Spinal cord (tissue), 10 donors: ENCODE data around the gene FOXN3. TPM values are rescaled to one million over a fixed set of nuclear protein-coding genes. Genes with fewer than 3 reads are reported as not detected.
A peak's percentile ranks its signal among the peaks of the same experiment; 100 is the strongest.

Experiments used
- DNase-seq, 6 donors: peaks; one replicate each; pipeline versions ENCODE4 v3.0.0 to v3.0.0-alpha.2; 2013 to 2015; ENCODE audit warnings: low spot score in 6 of 6, low read depth in 4 of 6
- H3K27ac ChIP-seq: one replicate; pipeline ENCODE4 v1.5.1; 2013; ENCODE audit warnings: low read depth, low read length, control low read depth
- H3K27me3 ChIP-seq: one replicate; pipeline ENCODE4 v1.6.1; 2013; ENCODE audit warnings: low read length; ENCODE audit not compliant: control insufficient read depth, insufficient read depth
- H3K36me3 ChIP-seq: one replicate; pipeline ENCODE4 v1.6.1; 2013; ENCODE audit warnings: low read length; ENCODE audit not compliant: control insufficient read depth, insufficient read depth
- H3K4me1 ChIP-seq: one replicate; pipeline ENCODE4 v1.6.1; 2013; ENCODE audit warnings: low read length; ENCODE audit not compliant: control insufficient read depth, insufficient read depth
- H3K4me3 ChIP-seq: one replicate; pipeline ENCODE4 v1.5.1; 2013; ENCODE audit warnings: low read depth, low read length, control low read depth
- H3K9me3 ChIP-seq: one replicate; pipeline ENCODE4 v1.6.1; 2013; ENCODE audit warnings: low read length; ENCODE audit not compliant: control insufficient read depth, insufficient read depth
- WGBS: methylation state at CpG from one replicate; pipeline ENCODE4 v1.1.5; 2013; ENCODE audit warnings: missing lambda C conversion rate; ENCODE audit not compliant: insufficient coverage; 5-methylcytosine and 5-hydroxymethylcytosine counted together
- polyA plus RNA-seq, 2 donors: library from polyadenylated mRNA; unstranded; fragments of 120-200 nt; gene quantifications; one replicate each; pipeline ENCODE4 v1.2.1, GENCODE V29; 2013; ENCODE audit not compliant: insufficient read length in 2 of 2
- total RNA-seq, 2 donors: library from RNA; depleted of rRNA in 1 of 2; stranded (reverse); fragments of 120-200 nt in 1 of 2; fragments of >200 nt in 1 of 2; gene quantifications; one replicate each; pipeline versions ENCODE4 v1.2.3 to v1.2.4, GENCODE V29; 2013 to 2014
- donor health status: healthy.

FOXN3 gene
- total and polyA plus RNA-seq, 4 donors = 37.8 to 56.8 (median 46.8) TPM

DNA sequence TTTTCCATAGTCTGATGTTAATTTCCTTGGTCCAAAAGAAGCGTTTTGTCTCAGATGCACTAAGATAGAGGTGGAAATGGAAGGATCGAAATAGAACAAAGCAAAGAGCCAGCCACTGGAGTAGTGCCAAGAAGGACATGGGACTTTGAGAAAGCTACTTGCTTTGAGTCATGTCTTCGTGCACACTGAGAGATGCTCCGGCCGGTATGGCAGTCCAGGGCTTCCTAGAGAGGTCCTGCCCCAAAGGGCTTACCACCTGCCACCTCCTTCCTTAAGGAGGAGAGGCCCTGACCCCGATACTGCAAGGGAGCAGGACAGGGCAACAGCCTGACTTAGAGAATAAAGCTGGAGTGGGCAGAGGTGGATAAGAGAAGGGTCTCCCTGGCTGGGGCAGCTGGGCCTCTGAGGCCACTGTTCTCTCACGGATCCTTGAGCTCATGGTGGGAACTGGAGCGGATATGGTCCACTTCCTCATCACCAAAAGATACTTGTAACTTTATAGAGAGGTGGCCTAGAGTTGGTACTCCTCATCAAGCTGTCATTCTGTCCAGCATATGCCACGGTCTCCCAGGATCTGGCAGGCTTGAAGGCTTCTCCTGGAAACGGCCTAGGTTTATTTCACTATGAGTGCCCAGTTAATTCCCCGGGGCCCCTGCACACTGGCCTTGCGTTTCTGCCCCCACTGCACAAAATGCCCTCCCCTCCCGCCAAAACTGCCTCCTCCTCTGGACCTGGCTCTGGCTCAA is 57.4 kb downstream of the FOXN3 start:
- Histone ChIP-seq H3K27ac (no peak overlapping the region), H3K4me1 (peaks cover 16% of the 10 kb centered on the region), H3K4me3 (no peak overlapping the region), H3K27me3 (no peaks in the 10 kb centered on the region), H3K9me3 (no peaks in the 10 kb centered on the region), H3K36me3 (no peaks in the 10 kb centered on the region)
- 62% methylated on average over 8 of the region's 13 CpGs for WGBS
- peak in 1 of 6 donors; percentile 38 for DNase-seq

DNA sequence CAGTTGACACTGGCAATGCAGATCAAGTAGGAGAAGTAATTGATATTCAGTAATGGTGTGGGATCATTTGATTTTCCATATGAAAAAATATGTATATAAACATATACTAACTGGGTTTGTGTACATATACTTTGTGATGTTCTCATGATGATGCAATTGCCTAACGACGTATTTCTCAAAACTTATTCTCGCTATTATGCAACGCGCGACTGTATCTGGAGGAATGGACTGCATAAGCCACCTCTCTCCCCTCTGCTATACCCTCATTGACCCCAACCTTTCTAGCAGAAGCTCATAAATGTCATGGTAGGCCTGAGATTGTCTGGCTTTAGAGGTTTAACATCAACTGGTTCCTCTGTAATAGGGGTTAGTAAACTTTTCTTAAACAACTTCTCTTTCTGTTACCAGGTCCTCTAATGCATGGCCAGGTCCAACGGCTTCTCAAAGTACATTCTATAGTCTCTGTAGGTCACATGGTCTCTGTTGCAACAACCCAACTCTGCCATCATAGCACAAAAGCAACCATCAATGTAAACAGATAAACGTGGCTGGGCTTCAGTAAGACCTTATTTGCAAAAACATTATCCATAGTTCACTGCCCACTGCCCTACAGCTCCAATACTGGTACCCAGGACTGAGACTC is 59.3 kb downstream of the FOXN3 start:
- Histone ChIP-seq H3K27ac (no peak overlapping the region), H3K36me3 (no peaks in the 10 kb centered on the region), H3K4me3 (no peak overlapping the region), H3K27me3 (no peaks in the 10 kb centered on the region), H3K4me1 (peaks cover 14% of the 10 kb centered on the region), H3K9me3 (no peaks in the 10 kb centered on the region)
- 53% methylated on average over 2 of the region's 8 CpGs for WGBS
- DNase-seq = no peak

DNA sequence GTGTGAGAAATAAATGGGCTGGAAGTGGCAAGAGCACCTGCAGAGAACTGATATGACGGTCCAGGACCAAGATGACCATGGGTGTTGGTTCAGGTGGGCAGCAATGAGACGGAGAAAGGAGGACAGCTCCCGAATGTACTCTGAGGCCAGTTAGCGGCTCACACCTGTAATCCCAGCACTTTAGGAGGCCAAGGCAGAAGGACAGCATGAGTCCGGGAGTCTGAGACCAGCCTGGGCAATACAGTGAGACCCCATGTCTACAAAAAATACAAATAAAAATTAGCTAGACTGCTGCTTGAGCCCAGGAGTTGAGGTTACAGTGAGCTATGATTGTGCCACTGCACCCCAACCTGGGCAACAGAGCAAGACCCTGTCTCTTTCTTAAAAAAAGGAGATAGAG is 60.1 kb downstream of the FOXN3 start:
- DNase-seq = no peak
- Histone ChIP-seq H3K4me1 (peaks cover 22% of the 10 kb centered on the region), H3K9me3 (no peaks in the 10 kb centered on the region), H3K36me3 (no peaks in the 10 kb centered on the region), H3K27ac (no peak overlapping the region), H3K27me3 (no peaks in the 10 kb centered on the region), H3K4me3 (no peak overlapping the region)
- WGBS = 87% methylated on average over 4 of the region's 5 CpGs

DNA sequence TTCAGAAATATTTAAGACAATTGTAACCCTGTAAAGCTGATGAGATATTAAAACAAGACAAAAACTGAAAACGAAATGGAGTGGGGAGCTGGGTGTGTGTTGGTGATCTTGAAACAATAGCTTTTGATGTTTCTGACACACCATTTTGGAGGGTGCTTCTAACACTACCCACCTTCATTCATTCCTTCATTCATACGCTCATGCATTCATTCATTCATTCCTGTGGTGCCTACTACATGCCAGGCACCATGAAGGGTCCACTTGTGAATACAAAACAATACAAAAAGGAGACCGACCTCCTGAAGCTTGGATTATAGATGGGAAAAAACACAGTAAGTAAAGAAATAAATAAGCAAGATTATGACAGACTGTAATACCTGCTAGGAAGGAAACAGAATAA is 60.5 kb downstream of the FOXN3 start:
- no peaks in the 10 kb centered on the region for H3K36me3 ChIP-seq
- H3K27ac ChIP-seq = no peak overlapping the region
- H3K9me3 ChIP-seq = no peaks in the 10 kb centered on the region
- H3K4me1 ChIP-seq = peaks cover 26% of the 10 kb centered on the region
- DNase-seq = no peak
- no peaks in the 10 kb centered on the region for H3K27me3 ChIP-seq
- no CpG with 5 or more reads among the region's 3 CpGs for WGBS
- H3K4me3 ChIP-seq = no peak overlapping the region

DNA sequence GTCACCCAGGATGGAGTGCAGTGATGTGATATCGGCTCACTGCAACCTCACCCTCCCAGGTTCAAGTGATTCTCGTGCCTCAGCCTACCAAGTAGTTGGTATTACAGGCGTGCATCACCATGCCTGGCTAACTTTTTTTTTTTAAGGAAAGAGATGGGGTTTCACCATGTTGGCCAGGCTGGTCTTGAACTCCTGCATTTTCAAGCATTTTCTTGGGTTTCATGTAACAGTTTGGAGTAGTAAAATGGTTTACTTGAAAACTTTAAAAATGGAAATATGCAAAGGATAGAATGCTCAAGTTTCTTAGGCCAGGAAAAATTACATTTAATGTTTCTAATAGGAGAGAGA is 63.3 kb downstream of the FOXN3 start:
- Histone ChIP-seq H3K36me3 (no peaks in the 10 kb centered on the region), H3K4me1 (peaks cover 25% of the 10 kb centered on the region), H3K9me3 (no peaks in the 10 kb centered on the region), H3K27ac (no peak overlapping the region), H3K4me3 (no peak overlapping the region), H3K27me3 (no peaks in the 10 kb centered on the region)
- WGBS = 100% methylated on average over 2 of the region's 3 CpGs
- DNase-seq = no peak

DNA sequence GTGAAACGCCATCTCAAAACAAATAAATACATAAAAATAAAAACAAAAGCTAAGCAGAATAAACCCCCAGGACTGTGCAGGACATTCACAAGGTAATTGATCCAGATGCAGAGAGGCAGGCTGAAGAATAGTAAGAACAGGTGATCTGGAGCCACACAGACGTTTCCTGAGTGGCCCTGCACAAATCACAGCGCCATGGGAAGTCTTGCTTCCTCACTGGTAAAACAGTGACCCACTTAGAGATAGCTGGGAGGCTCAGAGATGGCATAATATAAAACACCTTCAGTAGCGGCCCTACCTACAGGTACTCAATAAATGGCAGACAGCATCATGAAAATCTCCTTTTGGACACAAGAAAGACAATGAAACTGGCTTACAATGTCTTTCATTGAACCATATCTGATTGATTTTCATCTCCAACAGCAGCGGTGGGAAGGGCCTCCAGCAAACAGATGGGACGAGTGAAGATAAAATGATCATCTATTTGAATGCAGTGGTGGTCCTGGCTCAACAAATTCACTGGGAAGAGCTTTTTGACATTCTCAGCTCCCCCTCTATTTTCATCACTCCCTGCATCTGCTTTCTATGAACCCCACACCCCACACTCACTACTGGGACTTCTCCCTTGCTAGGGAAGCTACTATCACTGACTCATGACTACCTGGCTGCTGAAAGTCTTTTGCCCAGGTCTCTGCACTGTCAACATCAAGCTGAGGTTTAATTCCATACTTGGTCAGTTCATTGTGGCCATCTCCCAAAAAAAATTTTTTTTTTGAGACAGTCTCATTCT is 63.9 kb downstream of the FOXN3 start:
- no peaks in the 10 kb centered on the region for H3K9me3 ChIP-seq
- H3K36me3 ChIP-seq = no peaks in the 10 kb centered on the region
- peak in 1 of 6 donors; percentile 39 for DNase-seq
- no peak overlapping the region for H3K4me3 ChIP-seq
- 39% methylated on average over 2 of the region's 6 CpGs for WGBS
- H3K4me1 ChIP-seq = peaks cover 29% of the 10 kb centered on the region
- no peaks in the 10 kb centered on the region for H3K27me3 ChIP-seq
- no peak overlapping the region for H3K27ac ChIP-seq

DNA sequence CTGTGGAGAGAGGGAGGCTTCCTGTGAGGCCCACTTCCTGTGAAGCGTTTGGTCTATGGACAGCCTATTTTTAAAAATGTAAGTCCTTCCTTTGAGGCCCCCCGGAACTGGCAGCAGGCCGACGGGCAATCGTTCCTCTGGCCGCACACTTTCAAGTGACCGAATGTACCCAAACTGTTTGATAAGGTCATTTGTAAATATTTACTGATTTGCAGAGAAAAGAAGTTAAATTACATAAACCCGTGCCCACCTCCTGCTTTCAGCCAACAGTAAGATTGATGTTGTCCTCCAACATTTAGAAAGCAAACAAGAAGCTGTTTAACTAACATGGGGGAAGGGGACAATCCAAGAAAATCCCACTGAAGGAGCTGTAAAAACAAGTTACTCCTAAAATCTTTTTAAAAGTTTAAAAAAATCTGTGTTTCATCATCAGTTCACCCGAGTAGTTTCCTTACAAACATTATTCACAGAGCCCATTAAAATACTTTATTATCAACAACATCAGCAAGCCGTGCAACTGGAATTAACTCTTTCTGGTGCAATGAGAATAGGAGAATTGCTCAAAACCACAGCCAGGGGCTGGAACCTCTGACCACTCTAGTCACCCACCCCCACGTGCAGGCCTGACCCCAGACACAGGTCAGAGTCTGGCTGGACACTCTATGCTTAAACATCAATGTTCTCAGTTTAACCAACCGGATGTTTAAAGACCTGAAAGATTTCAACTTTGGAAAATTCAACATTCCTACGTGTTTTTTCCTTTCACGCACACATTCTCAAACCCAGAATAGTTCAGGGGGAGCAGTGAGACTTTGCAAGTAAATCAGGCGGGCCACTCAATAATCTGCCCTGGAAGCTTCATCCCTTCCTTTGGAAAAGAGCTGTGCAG is 65.3 kb downstream of the FOXN3 start:
- H3K27ac ChIP-seq = peak overlapping the region; percentile 86
- DNase-seq = peak in 2 of 6 donors; percentile 70 to 80
- WGBS = 0% methylated on average over 6 of the region's 15 CpGs
- H3K36me3 ChIP-seq = peaks cover 4% of the 10 kb centered on the region
- no peaks in the 10 kb centered on the region for H3K27me3 ChIP-seq
- H3K4me3 ChIP-seq = no peak overlapping the region
- H3K9me3 ChIP-seq = no peaks in the 10 kb centered on the region
- peaks cover 35% of the 10 kb centered on the region for H3K4me1 ChIP-seq

DNA sequence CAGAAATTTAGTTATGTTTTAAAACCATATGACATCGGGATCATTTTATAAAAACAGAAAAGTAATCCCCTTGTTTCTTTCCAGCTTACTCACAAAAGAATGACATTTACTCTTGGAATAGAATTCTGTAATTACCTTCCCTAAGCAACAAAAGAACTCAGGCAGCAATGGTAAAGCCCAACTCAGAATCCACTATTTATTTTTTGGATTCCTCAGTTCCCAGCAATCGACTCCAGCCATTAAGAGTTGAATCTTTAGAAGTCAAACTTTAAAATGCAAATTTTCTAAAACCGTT is 65.9 kb downstream of the FOXN3 start:
- Histone ChIP-seq H3K36me3 (peaks cover 4% of the 10 kb centered on the region), H3K4me1 (peaks cover 35% of the 10 kb centered on the region), H3K27ac (peak overlapping the region; percentile 86), H3K27me3 (no peaks in the 10 kb centered on the region), H3K4me3 (no peak overlapping the region), H3K9me3 (no peaks in the 10 kb centered on the region)
- DNase-seq = no peak
- 0% methylated on average over 2 of the region's 3 CpGs for WGBS

DNA sequence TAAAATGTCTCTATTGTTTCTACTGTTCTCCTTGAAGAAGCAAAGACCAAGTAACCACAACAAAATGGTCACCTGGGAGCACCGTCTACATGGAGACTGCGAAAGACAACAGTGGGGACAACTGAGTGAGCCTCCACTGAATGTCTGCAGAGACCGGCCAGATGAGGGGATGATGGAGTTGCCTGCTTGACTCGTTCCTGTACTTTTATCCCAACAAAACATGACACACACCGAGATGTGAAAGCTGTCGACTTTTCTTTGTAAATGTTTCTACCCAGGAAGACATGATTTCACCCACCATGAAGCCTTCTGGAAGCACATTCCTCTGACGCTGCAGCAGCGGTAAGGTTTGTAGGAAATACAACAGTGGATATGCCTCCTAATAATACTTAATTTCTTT is 66.9 kb downstream of the FOXN3 start:
- DNase-seq = peak in 1 of 6 donors; percentile 72
- WGBS = no CpG with 5 or more reads among the region's 8 CpGs
- Histone ChIP-seq H3K27ac (peak overlapping the region; percentile 86), H3K4me3 (peak overlapping the region; percentile 16), H3K4me1 (peaks cover 34% of the 10 kb centered on the region), H3K9me3 (no peaks in the 10 kb centered on the region), H3K36me3 (peaks cover 4% of the 10 kb centered on the region), H3K27me3 (no peaks in the 10 kb centered on the region)
